ENCODE measurements around the gene TREX2. TPM values are rescaled to one million over a fixed set of nuclear protein-coding genes. Genes with fewer than 3 reads are reported as not detected.

The TREX2 gene
- total RNA-seq, 2 donors from 2014 or later = 0.94 TPM; not detected in 1

- Histone ChIP-seq H3K36me3 (no peaks in the 10 kb centered on the region), H3K4me3 (no peak overlapping the region), H3K4me1 (no peaks in the 10 kb centered on the region), H3K27me3 (no peaks in the 10 kb centered on the region), H3K27ac (no peak overlapping the region), H3K9me3 (no peaks in the 10 kb centered on the region)
- TF ChIP-seq CTCF (IDR thresholded peaks at IDR 0.05) = no peak
- no peak for DNase-seq (ENCODE audit: low spot score)
Observed at GRCh38 chrX:153396320-153397195, 49.3 kb downstream of the TREX2 start.

- Histone ChIP-seq H3K27ac (no peak overlapping the region), H3K27me3 (no peaks in the 10 kb centered on the region), H3K4me1 (no peaks in the 10 kb centered on the region), H3K36me3 (no peaks in the 10 kb centered on the region), H3K4me3 (no peak overlapping the region), H3K9me3 (no peaks in the 10 kb centered on the region)
- TF ChIP-seq CTCF (IDR thresholded peaks at IDR 0.05) = no peak
- DNase-seq (ENCODE audit: low spot score) = no peak
Observed at GRCh38 chrX:153395613-153396319, 50.1 kb downstream of the TREX2 start.

GRCh38 chrX:153394612-153395011 lies 51.2 kb downstream of the TREX2 start:
- TF ChIP-seq CTCF (IDR thresholded peaks at IDR 0.05) = no peak
- Histone ChIP-seq H3K27ac (no peak overlapping the region), H3K4me3 (no peak overlapping the region), H3K9me3 (no peaks in the 10 kb centered on the region), H3K36me3 (no peaks in the 10 kb centered on the region), H3K4me1 (no peaks in the 10 kb centered on the region), H3K27me3 (no peaks in the 10 kb centered on the region)
- no peak for DNase-seq (ENCODE audit: low spot score)

Other genes starting within 250 kb of the TREX2 start
- not detected for gene PNMA6F, start 124.3 kb downstream of the TREX2 start, total RNA-seq
- gene ZNF275, start 111.9 kb downstream of the TREX2 start, total RNA-seq = 1 to 10 TPM; 5.9 to 7.2 TPM
- gene PNMA6E, start 44.7 kb downstream of the TREX2 start, total RNA-seq = not detected
- 1 to 10 TPM in 1 of 2 donors, under 1 TPM in 1; 0.85 to 1.6 TPM for gene ZFP92, start 34.6 kb downstream of the TREX2 start, total RNA-seq
- gene HAUS7, start 24.5 kb upstream of the TREX2 start, total RNA-seq = 10 to 100 TPM; 10.5 to 15.9 TPM
- gene BGN, start 48.9 kb upstream of the TREX2 start, total RNA-seq = 100 to 1,000 TPM; 141 to 206 TPM
- not detected for gene ATP2B3, start 71.6 kb upstream of the TREX2 start, total RNA-seq
- gene CCNQ, start 153.1 kb upstream of the TREX2 start, total RNA-seq = 10 to 100 TPM; 48.0 to 65.0 TPM
- not detected for gene DUSP9, start 201.1 kb upstream of the TREX2 start, total RNA-seq
- 10 to 100 TPM in 1 of 2 donors, 1 to 10 TPM in 1; 4.0 to 42.4 TPM for gene PNCK, start 227.8 kb upstream of the TREX2 start, total RNA-seq
- 10 to 100 TPM; 71.3 to 76.6 TPM for gene SLC6A8, start 241.9 kb upstream of the TREX2 start, total RNA-seq